SW480 (cell line): Measurements from ENCODE around the gene SLC13A1.
"Not testable (repeated sequence)": the region's sequence is repeated elsewhere in the genome, so short reads cannot be mapped to it uniquely, and the experiment has no call there.

Experiments used
- DNase-seq: peaks from one replicate; pipeline ENCODE4 v3.0.0-alpha.2; 2016; ENCODE audit warnings: low spot score

Gene SLC13A1

GRCh38 chr7:123199883-123200282, at the start of gene SLC13A1:
TSS of gene SLC13A1 (minus strand) at chr7:123199969. CDS start at chr7:123199946, 23 bp downstream.
- DNase-seq: no peak

- DNase-seq: no peak
Observed at GRCh38 chr7:123244768-123245167, 45.0 kb upstream of the SLC13A1 start.

GRCh38 chr7:123242467-123243092, 42.8 kb upstream of the SLC13A1 start:
- no peak for DNase-seq

GRCh38 chr7:123241809-123242208, 42.0 kb upstream of the SLC13A1 start:
- DNase-seq: no peak

- no peak for DNase-seq
Observed at GRCh38 chr7:123231021-123232000, 31.5 kb upstream of the SLC13A1 start.

- DNase-seq: no peak
Observed at GRCh38 chr7:123230603-123231002, 30.8 kb upstream of the SLC13A1 start.

GRCh38 chr7:123230147-123230546, 30.4 kb upstream of the SLC13A1 start:
- no peak for DNase-seq

GRCh38 chr7:123229426-123229825, 29.7 kb upstream of the SLC13A1 start:
- no peak for DNase-seq

- DNase-seq: not testable (repeated sequence)
Observed at GRCh38 chr7:123227666-123228065, 27.9 kb upstream of the SLC13A1 start.

GRCh38 chr7:123220396-123220795, 20.6 kb upstream of the SLC13A1 start:
- DNase-seq: no peak

GRCh38 chr7:123218866-123219265, 19.1 kb upstream of the SLC13A1 start:
- no peak for DNase-seq

- DNase-seq: no peak
Observed at GRCh38 chr7:123216825-123217224, 17.1 kb upstream of the SLC13A1 start.

GRCh38 chr7:123215350-123215749, 15.6 kb upstream of the SLC13A1 start:
- DNase-seq: no peak

- DNase-seq: no peak
Observed at GRCh38 chr7:123211545-123211944, 11.8 kb upstream of the SLC13A1 start.

GRCh38 chr7:123210986-123211385, 11.2 kb upstream of the SLC13A1 start:
- no peak for DNase-seq

GRCh38 chr7:123209786-123210185, 10.0 kb upstream of the SLC13A1 start:
- no peak for DNase-seq

GRCh38 chr7:123208793-123209192, 9.0 kb upstream of the SLC13A1 start:
- peak; percentile 21 for DNase-seq

GRCh38 chr7:123204206-123204835, 4.6 kb upstream of the SLC13A1 start:
- no peak for DNase-seq

- no peak for DNase-seq
Observed at GRCh38 chr7:123201901-123202300, 2.1 kb upstream of the SLC13A1 start.

- DNase-seq: no peak
Observed at GRCh38 chr7:123198668-123199652, 809 bp downstream of the SLC13A1 start.

- DNase-seq: no peak
Observed at GRCh38 chr7:123198111-123198510, 1.7 kb downstream of the SLC13A1 start.
